ENCODE data around the gene PABPN1L.

The PABPN1L gene

GRCh38 chr16:88902744-88903143 is 36.3 kb upstream of the PABPN1L start:
- DNase-seq (ENCODE audit: low read depth, low spot score): no peak
- ChIA-PET CTCF (no interaction called here), POLR2A (no interaction called here)
- H3K4me3 ChIP-seq (ENCODE audit: low read depth, low read length): no peak overlapping the region
- TF ChIP-seq CTCF (IDR thresholded peaks at IDR 0.05; ENCODE audit: insufficient read depth, low read length, missing control alignments): no peak

GRCh38 chr16:88901718-88902337 is 35.4 kb upstream of the PABPN1L start:
- CTCF ChIA-PET: no interaction called here
- no peak overlapping the region for H3K4me3 ChIP-seq (ENCODE audit: low read depth, low read length)
- POLR2A ChIA-PET: no interaction called here
- no peak for DNase-seq (ENCODE audit: low read depth, low spot score)
- no peak for TF ChIP-seq CTCF (IDR thresholded peaks at IDR 0.05; ENCODE audit: insufficient read depth, low read length, missing control alignments)

- DNase-seq (ENCODE audit: low read depth, low spot score): no peak
- CTCF ChIA-PET: no interaction called here
- H3K4me3 ChIP-seq (ENCODE audit: low read depth, low read length): no peak overlapping the region
- POLR2A ChIA-PET: interaction anchor here (0.6 kb wide), 1 partner anchor 12 kb away, joined by 3 read pairs; no protein-coding TSS in a partner anchor
- TF ChIP-seq CTCF (IDR thresholded peaks at IDR 0.05; ENCODE audit: insufficient read depth, low read length, missing control alignments): no peak
Observed at GRCh38 chr16:88900662-88901052, 34.2 kb upstream of the PABPN1L start.

GRCh38 chr16:88899901-88900661 is 33.6 kb upstream of the PABPN1L start:
- CTCF ChIA-PET: no interaction called here
- POLR2A ChIA-PET: no interaction called here

GRCh38 chr16:88897696-88898425 is 31.4 kb upstream of the PABPN1L start:
- no peak overlapping the region for H3K4me3 ChIP-seq (ENCODE audit: low read depth, low read length)
- CTCF ChIA-PET: interaction anchor here (1.3 kb wide), 1 partner anchor 40 kb away, joined by 5 read pairs; no protein-coding TSS in a partner anchor
- POLR2A ChIA-PET: no interaction called here
- no peak for TF ChIP-seq CTCF (IDR thresholded peaks at IDR 0.05; ENCODE audit: insufficient read depth, low read length, missing control alignments)
- no peak for DNase-seq (ENCODE audit: low read depth, low spot score)

More at GRCh38 chr16:88899901-88900661, 33.6 kb upstream of the PABPN1L start:
- no peak overlapping the region for H3K4me3 ChIP-seq (ENCODE audit: low read depth, low read length)
- no peak for DNase-seq (ENCODE audit: low read depth, low spot score)
- no peak for TF ChIP-seq CTCF (IDR thresholded peaks at IDR 0.05; ENCODE audit: insufficient read depth, low read length, missing control alignments)

Measured in AG04449 (cell line).